ENCODE measurements around the gene DAO.

The DAO gene

GRCh38 chr12:108875682-108876361 lies 4.1 kb upstream of the DAO start:
- no peak for TF ChIP-seq CTCF (conservative IDR thresholded peaks at IDR 0.05; ENCODE audit: low read length)
- no peak for DNase-seq (ENCODE audit: low read depth)
- H3K4me3 ChIP-seq (ENCODE audit: low read length) = no peak overlapping the region

GRCh38 chr12:108876550-108876949 lies 3.3 kb upstream of the DAO start:
- H3K4me3 ChIP-seq (ENCODE audit: low read length) = no peak overlapping the region
- no peak for TF ChIP-seq CTCF (conservative IDR thresholded peaks at IDR 0.05; ENCODE audit: low read length)
- no peak for DNase-seq (ENCODE audit: low read depth)

- TF ChIP-seq CTCF (conservative IDR thresholded peaks at IDR 0.05; ENCODE audit: low read length) = no peak
- DNase-seq (ENCODE audit: low read depth) = no peak
Observed at GRCh38 chr12:108881953-108882352, 2.1 kb downstream of the DAO start.

GRCh38 chr12:108884116-108885012 lies 4.5 kb downstream of the DAO start:
- no peak overlapping the region for H3K4me3 ChIP-seq (ENCODE audit: low read length)
- peak; percentile 57 for TF ChIP-seq CTCF (conservative IDR thresholded peaks at IDR 0.05; ENCODE audit: low read length)
- DNase-seq (ENCODE audit: low read depth) = peak; percentile 4

More at GRCh38 chr12:108881953-108882352, 2.1 kb downstream of the DAO start:
- H3K4me3 ChIP-seq (ENCODE audit: low read length) = no peak overlapping the region

- H3K4me3 ChIP-seq (ENCODE audit: low read length) = no peak overlapping the region
Observed at GRCh38 chr12:108886873-108887629, 7.2 kb downstream of the DAO start.

GRCh38 chr12:108888031-108888430 lies 8.1 kb downstream of the DAO start:
- H3K4me3 ChIP-seq (ENCODE audit: low read length) = no peak overlapping the region
- DNase-seq (ENCODE audit: low read depth) = no peak
- TF ChIP-seq CTCF (conservative IDR thresholded peaks at IDR 0.05; ENCODE audit: low read length) = no peak

More at GRCh38 chr12:108886873-108887629, 7.2 kb downstream of the DAO start:
- TF ChIP-seq CTCF (conservative IDR thresholded peaks at IDR 0.05; ENCODE audit: low read length) = no peak
- no peak for DNase-seq (ENCODE audit: low read depth)
